HL-60 (cell line): ENCODE results near the gene SCYGR2.

Experiments used
- DNase-seq, 2 experiments: peaks; one replicate each; pipeline ENCODE4 v3.0.0-alpha.2; 2010 to 2020; ENCODE audit warnings: low read depth in 1 of 2, low spot score in 1 of 2
- H3K27ac ChIP-seq: fragments of 250-450 bp; sonication (Bioruptor Pico); replicated peaks from 2 replicates; pipeline ENCODE4 v1.5.1; 2020; ENCODE audit warnings: mild to moderate bottlenecking, moderate library complexity
- H3K27me3 ChIP-seq: fragments of 250-450 bp; sonication (Bioruptor Pico); 2 replicates; pipeline ENCODE4 v1.5.1; 2021; ENCODE audit warnings: mild to moderate bottlenecking, moderate library complexity; ENCODE audit not compliant: insufficient read depth, poor library complexity, severe bottlenecking
- H3K4me3 ChIP-seq: replicated peaks from 2 replicates; pipeline ENCODE4 v1.5.1; 2011; ENCODE audit warnings: mild to moderate bottlenecking, control low read depth, low read length; ENCODE audit not compliant: insufficient read depth
- GABPA ChIP-seq: IDR thresholded peaks from 2 replicates; pipeline ENCODE4 v1.6.1; 2012; ENCODE audit warnings: low read depth
- POLR2AphosphoS5 ChIP-seq: IDR thresholded peaks from 2 replicates; pipeline ENCODE4 v1.6.1; 2012; ENCODE audit warnings: low read depth
- SPI1 ChIP-seq: IDR thresholded peaks from 2 replicates; pipeline ENCODE4 v1.6.1; 2012; ENCODE audit warnings: low read depth, mild to moderate bottlenecking, borderline replicate concordance
- TF ChIP-seq, protein P1 (sequence below): IDR thresholded peaks from one replicate; pipeline ENCODE4 v1.5.1; 2011; ENCODE audit warnings: low read length, control low read depth, inconsistent platforms; ENCODE audit not compliant: insufficient read depth
- TF ChIP-seq, protein P2 (sequence below): IDR thresholded peaks from 2 replicates; pipeline ENCODE4 v1.6.1; 2012; ENCODE audit warnings: low read depth; ENCODE audit not compliant: insufficient replicate concordance

The SCYGR2 gene

DNA sequence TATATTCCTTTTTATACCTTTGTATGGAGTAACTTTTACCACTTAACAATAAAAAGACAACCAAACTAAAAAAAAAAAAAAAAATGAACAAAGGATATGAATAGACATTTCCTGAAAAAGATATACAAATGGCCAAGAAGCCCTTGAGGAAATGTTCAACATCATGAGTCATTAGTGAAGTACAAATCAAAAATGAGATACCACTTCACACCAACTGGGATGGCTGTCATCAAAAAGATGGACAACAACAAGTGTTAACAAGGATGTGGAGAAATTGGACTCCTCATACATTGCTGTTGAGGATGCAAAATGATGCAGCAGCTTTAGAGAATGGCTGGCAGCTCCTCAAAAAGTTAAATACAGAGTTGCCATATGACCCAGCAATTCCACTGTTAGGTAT lies 22.6 kb upstream of the SCYGR2 start:
- H3K4me3 ChIP-seq, result no peak overlapping the region
- H3K27me3 ChIP-seq, result no peaks in the 10 kb centered on the region
- no peak for TF ChIP-seq POLR2AphosphoS5
- TF ChIP-seq GABPA, result no peak
- no peak for TF ChIP-seq SPI1
- TF ChIP-seq, protein P1, sequence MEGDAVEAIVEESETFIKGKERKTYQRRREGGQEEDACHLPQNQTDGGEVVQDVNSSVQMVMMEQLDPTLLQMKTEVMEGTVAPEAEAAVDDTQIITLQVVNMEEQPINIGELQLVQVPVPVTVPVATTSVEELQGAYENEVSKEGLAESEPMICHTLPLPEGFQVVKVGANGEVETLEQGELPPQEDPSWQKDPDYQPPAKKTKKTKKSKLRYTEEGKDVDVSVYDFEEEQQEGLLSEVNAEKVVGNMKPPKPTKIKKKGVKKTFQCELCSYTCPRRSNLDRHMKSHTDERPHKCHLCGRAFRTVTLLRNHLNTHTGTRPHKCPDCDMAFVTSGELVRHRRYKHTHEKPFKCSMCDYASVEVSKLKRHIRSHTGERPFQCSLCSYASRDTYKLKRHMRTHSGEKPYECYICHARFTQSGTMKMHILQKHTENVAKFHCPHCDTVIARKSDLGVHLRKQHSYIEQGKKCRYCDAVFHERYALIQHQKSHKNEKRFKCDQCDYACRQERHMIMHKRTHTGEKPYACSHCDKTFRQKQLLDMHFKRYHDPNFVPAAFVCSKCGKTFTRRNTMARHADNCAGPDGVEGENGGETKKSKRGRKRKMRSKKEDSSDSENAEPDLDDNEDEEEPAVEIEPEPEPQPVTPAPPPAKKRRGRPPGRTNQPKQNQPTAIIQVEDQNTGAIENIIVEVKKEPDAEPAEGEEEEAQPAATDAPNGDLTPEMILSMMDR, result no peak
- TF ChIP-seq, protein P2, sequence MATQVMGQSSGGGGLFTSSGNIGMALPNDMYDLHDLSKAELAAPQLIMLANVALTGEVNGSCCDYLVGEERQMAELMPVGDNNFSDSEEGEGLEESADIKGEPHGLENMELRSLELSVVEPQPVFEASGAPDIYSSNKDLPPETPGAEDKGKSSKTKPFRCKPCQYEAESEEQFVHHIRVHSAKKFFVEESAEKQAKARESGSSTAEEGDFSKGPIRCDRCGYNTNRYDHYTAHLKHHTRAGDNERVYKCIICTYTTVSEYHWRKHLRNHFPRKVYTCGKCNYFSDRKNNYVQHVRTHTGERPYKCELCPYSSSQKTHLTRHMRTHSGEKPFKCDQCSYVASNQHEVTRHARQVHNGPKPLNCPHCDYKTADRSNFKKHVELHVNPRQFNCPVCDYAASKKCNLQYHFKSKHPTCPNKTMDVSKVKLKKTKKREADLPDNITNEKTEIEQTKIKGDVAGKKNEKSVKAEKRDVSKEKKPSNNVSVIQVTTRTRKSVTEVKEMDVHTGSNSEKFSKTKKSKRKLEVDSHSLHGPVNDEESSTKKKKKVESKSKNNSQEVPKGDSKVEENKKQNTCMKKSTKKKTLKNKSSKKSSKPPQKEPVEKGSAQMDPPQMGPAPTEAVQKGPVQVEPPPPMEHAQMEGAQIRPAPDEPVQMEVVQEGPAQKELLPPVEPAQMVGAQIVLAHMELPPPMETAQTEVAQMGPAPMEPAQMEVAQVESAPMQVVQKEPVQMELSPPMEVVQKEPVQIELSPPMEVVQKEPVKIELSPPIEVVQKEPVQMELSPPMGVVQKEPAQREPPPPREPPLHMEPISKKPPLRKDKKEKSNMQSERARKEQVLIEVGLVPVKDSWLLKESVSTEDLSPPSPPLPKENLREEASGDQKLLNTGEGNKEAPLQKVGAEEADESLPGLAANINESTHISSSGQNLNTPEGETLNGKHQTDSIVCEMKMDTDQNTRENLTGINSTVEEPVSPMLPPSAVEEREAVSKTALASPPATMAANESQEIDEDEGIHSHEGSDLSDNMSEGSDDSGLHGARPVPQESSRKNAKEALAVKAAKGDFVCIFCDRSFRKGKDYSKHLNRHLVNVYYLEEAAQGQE, result no peak
- DNase-seq, result no peak
- no peak overlapping the region for H3K27ac ChIP-seq

DNA sequence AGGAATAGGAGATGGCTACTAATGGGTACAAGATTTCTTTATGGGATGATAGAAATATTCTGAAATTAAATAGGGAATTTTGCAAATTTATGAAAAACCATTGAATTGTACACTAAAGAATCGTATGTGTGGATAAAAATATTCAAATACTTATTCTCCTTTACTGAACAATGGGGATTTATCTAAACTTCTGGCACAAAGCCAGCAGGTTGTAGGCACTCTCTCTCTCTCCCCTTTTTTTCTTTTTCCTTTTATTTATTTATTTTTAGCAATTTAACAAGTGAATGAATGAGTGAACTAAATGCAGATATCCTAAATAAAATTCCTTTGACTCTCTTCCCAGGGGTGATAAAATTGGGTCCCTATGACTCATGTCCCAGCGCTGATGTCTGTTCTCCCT lies 21.9 kb upstream of the SCYGR2 start:
- no peak for DNase-seq
- no peaks in the 10 kb centered on the region for H3K27me3 ChIP-seq
- TF ChIP-seq, protein P2, result no peak
- TF ChIP-seq SPI1 (no peak), POLR2AphosphoS5 (no peak), GABPA (no peak)
- TF ChIP-seq, protein P1, result no peak
- no peak overlapping the region for H3K27ac ChIP-seq
- no peak overlapping the region for H3K4me3 ChIP-seq

DNA sequence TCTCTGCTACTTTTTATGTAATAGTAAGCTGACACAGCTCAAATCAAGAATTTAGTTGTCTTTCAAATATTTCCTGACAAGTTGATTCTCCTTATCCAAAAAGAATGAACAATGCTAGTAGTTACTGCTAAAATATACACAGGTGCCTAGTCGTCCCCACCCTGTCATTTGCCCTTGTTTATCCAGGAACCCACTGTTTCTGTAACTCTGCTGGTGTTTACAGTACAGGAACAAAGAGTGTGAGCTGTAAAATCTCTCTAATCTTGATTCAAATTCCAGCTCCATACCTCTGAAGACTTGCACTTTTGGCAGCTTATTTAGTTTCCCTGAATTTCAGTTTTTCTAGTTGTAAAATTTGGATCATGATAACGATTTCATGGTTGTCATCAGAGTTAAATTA lies 21.1 kb upstream of the SCYGR2 start:
- DNase-seq, result no peak
- Histone ChIP-seq H3K27ac (no peak overlapping the region), H3K4me3 (no peak overlapping the region), H3K27me3 (no peaks in the 10 kb centered on the region)
- TF ChIP-seq SPI1 (no peak), POLR2AphosphoS5 (no peak), GABPA (no peak)
- TF ChIP-seq, protein P1, result no peak
- TF ChIP-seq, protein P2, result no peak
